Skeletal muscle cell (primary cell): ENCODE results near the gene NR1D1.

Experiments used
- DNase-seq: peaks from one replicate; pipeline ENCODE4 v3.0.0-alpha.2; 2010; ENCODE audit warnings: low read depth
- H3K4me3 ChIP-seq: 2 replicates; pipeline ENCODE4 v1.5.1; 2011; ENCODE audit warnings: low read depth, mild to moderate bottlenecking, control low read depth, low read length, moderate library complexity

NR1D1 gene

DNA sequence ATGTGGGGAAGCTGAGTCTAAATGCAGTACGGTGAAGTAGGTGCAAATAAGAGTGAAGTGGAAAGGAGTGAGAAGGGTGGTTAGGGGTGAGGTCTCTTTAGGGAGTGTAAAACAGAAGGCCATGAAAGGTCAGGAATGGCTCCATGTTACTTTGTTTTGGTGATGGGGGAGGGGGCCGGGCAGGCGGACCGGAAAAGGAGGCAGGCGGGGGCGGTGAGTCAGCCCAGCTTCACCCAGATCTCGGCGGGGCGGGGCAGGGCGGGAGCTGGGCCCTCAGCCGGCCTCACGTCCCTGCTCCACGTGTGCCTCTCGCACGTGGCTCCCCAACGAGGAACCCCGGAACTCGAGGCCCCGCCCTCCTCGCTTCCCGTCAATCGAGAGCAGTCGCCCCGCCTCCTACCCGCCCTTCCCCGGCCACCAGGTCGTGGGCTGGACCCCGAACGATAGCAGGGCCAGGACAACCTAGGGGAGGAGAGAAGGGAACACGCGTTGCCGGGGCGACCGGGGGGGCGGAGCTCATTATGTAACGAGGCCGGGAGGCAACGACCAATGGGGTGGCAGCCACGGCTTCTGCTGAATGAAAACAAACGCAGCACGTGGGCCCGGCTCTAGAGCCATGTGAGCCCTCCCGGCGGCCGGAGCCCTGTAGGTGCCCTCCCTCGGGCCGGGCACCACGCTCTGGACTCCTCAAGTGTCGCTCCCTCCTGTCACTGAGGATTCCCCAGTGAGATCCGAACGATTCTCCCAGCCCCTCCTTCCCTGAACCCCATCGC, 1.4 kb downstream of the NR1D1 start:
- DNase-seq, result peak; percentile 92
- peak overlapping the region; percentile 88 for H3K4me3 ChIP-seq

DNA sequence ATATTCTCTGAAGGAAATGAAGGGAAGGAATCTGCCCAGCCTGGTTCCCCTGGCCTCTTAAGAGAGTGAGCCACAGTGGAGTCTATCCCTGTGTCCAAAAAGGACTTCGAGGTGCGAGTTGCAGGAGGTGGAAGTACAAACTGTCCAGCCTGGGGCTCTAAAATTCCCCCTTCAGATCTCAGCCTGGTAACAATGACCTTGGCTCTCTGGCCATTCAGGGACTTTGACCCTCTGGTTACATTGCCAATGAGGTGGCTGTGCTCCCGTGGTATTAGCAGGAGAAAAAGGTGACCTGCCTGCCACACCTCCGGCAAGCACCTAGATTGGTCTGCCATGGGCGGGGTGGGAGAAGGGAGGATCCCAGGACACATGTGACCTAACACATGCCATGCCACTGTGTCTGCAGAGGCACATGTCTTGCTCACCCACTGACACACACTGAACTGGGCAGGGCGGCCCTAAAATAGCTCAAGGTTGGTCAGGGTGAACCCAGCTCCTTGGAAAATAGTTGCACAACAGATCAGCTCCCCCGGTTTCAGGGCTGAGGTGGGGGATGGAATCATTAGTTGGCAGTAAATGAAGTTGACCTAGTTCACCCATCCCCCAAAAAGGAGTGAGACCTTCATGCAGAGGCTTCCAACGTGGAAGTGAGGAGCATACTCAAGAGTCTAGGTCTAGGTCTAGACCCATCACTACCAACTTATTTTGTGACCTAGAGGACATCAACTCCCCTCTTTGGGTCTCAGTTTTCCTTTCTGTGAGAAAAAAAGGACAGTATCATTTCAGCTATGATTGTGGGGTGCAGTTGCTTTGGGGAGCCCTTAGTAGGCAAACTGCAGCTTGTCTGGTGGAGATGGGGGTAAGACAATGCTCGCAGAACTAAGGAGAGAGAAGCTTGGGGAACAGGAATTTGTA, 2.2 kb downstream of the NR1D1 start:
- H3K4me3 ChIP-seq, result peak overlapping the region; percentile 88
- no peak for DNase-seq

DNA sequence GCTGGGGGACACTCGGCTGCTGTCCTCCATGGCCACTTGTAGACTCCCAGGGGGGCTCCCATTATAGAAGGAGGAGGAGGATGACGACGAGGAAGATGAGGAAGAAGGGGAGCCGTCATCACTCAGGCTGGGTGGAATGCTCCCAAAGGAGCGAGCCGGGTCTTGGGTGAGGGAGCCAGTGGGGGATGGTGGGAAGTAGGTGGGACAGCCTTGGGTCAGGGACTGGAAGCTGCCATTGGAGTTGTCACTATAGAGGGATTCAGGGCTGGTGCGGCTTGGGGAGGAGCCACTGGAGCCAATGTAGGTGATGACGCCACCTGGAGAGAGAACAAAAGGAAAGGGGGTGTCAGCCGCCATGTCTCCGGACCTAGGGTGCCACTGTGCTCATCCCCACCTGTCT, 3.3 kb downstream of the NR1D1 start:
- DNase-seq, result no peak
- no peak overlapping the region for H3K4me3 ChIP-seq

DNA sequence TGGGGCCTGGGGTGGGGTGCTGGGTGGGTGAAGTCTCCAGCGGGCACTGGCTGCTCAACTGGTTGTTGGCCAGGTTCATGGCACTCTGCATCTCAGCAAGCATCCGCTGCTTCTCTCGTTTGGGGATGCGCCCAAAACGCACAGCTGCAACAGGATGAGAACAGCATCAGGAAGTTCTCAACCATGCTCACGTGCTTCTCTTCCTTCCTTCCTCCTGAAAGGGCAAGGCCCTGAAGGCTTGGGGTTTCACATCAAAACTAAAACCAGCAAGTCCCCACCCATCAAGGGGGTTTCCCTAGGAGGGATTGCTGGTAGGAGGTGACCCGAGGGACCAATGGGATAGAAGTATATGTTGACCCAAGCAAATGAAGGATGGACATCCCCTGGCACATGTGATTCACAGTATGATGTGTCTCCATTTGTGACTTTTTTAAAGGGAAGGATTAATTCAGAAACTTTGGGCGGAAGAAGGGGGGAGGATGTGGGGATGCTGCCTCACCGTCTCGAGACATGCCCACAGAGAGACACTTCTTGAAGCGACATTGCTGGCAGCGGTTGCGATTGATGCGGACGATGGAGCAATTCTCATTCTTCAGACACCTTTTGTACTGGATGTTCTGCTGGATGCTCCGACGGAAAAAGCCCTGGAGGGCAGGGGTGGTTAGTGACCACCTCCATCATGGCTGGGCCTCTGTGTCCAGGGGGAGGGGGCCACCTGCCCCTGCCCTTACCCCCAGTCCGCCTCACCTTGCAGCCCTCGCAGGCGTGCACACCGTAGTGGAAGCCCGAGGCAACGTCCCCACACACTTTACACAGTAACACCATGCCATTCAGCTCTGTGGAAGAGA, 4.2 kb downstream of the NR1D1 start:
- no peak overlapping the region for H3K4me3 ChIP-seq
- no peak for DNase-seq

DNA sequence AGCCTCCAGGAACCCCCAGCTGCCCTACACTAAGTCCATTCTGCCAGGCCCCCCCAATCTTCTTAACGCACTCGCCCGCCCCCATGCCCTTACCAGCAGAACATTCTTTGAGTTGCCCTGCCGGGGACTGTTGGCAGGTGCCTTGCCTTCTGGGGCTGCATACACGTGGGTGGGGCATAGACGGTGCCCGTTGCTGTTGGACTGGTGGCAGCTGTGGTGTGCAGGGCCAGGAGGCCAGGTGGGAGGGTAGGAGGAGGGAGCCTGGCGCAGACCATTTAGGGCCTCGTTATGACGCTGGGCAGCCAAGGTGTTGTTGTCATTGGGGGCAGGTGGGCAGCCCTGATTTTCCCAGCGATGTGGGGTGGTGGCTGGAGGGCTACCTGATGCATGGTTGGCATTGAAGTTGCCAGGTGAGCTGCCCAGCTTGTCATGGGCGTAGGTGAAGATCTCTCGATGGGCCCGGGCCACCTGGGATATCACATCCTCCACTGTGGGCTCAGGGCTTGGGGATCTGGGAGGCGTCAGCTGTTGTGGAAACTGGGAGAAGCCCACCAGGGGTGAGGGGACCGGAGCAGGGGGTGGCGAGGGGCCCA, 4.9 kb downstream of the NR1D1 start:
- no peak overlapping the region for H3K4me3 ChIP-seq
- DNase-seq, result no peak

DNA sequence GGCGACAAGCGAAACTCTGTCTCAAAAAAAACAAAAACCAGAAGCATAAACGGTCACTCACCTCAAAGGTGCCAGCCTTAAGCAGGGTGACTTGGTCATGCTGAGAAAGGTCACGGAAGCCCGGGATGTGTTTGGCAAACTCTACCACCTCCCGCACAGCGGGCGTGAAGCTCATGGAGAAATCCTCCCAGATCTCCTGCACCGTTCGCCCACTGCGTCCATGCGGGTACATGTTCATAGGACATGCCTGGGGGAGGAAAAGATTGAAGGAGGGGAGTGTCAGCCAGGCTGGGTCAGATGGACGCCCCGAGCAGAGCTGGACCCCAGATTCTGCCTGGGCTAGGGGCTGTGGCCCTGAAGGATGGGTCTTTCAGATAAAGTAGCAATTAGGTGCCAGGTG, 5.5 kb downstream of the NR1D1 start:
- DNase-seq, result no peak
- no peak overlapping the region for H3K4me3 ChIP-seq

DNA sequence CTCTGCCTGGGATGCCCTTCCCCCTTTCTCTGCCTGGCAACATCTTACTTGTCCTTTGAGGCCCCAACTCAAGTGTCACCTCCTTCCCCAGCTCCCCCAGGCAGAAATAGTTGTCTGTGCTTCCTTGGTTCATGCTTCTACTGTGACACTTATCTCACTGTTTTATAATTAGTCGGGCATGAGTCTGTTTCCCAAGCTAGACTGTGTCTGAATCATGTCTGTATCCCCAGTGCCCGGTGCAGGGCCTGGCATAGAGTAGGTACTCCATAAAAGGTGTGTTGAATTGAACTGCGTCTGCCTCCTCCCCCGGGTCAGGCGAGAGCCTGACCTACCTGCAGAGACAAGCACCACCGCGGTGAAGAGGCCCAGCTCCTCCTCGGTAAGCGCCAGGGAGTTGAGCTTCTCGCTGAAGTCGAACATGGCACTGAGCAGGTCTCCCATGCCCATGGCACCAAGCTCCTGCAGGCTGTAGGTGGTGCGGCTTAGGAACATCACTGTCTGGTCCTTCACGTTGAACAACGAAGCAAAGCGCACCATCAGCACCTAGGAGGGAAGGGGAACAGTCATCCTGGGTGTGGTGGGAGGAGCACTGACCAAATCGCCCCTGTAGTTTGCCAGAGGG, 6.7 kb downstream of the NR1D1 start:
- no peak overlapping the region for H3K4me3 ChIP-seq
- no peak for DNase-seq

DNA sequence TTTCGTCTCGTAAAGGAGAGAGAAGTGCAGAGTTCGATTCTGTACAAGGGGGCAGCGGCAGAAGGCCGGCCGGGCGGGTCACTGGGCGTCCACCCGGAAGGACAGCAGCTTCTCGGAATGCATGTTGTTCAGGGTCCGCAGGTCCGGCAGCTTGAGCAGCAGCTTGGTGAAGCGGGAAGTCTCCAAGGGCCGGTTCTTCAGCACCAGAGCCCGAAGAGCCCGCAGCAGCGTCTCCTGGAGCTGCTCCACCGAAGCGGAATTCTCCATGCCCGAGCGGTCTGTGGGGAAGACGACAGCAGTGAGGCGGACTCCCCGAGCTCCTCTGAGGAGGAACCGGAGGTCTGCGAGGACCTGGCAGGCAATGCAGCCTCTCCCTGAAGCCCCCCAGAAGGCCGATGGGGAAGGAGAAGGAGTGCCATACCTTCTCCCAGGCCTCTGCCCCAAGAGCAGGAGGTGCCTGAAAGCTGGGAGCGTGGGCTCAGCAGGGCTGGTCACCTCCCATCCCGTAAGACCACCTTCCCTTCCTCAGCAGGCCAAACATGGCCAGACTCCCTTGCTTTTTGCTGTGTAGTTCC, 7.3 kb downstream of the NR1D1 start:
- no peak overlapping the region for H3K4me3 ChIP-seq
- DNase-seq, result no peak

DNA sequence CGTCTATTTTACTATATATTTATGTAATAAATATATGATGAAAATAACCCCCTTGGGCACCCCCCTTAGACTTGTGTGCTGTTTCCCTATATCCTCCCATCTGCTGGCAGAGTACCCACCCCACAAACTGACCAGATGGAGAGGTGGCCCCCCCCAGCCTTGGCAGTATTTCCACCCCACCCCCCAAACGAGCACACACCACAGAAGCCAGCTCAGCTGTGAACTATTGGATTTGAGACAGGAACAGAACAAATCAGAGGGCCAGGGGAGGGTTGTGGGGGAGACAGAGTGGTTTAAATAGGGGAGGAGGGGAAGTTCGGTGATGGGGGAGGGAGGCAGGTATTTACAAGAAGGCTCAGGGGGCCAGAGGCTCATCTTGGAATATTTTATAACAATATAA, 7.8 kb downstream of the NR1D1 start:
- H3K4me3 ChIP-seq, result no peak overlapping the region
- DNase-seq, result no peak

DNA sequence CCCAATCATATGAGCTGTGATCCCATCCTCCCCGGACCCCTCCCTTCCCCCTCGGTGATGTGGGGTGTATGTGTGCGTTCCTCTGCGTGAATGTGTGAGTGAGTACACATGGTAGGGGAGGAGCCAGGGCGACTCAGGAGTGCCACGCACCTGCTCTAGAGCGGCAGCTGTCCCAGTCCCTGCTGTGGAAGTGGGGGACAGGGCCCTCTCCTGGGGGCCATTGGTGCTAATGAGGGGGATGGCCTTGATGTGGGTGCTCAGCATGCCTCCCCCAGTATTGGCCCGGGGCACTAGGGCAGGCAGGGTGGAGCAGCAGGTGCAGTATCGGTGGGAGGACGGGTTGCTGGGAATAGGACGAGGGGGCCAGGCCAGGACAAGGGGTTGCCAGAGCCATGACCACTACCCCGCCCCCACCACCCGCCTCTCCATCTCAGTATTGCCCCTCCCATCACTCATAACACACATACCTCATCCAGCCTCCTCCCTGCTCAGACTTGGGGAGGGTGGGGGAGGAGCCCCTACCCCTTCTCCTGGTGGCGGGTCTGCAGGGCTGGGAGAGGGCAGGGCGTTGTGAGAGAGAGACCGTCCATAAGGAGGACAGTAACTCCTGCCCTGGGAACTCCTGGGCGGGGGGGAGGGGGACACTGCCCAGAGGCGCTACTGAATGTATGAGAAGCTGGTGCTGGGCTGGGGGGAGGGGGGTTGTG, 8.5 kb downstream of the NR1D1 start:
- no peak overlapping the region for H3K4me3 ChIP-seq
- no peak for DNase-seq

DNA sequence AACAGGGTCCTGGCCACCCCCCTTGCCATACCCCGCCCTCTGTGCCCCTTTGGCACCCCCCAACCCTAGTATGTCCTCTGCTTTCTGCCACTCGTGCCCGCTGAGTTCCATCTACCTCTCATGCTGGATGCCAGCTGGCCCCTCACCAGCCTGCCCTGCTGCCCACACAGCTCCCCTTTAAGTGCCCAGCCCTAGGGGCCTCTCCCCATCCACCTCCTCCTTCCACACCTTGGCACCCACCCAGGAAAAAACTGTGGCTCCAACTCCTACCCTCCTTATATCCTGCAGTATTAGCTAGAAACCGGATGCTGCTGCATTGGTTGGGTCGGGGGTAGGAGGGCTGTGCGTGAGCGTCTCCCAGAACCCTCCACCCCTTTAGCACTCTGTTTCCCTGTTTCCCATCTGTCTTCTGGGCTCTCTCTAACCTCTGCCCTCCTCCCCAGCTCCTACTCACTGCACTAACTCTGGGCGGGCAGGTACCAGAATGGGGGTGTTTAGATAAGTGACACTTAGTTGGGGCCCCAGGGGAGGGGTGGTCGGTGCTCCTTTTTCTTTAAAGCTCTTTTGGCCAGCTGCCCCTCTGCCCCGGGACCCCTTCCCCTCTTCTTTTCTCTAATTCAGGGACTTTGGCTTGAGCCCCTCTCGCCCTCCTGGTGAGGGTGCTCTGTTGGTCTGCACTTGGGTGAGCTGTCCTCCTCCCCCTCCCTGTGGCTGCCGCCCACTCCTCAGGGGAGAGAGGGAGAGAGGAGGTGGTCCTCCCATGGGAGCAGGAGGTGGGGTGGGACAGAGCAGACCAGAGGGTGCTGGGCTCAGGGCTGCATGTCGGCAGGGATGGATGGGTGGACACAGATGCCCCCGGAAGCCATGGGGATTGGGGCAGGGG, 9.9 kb downstream of the NR1D1 start:
- H3K4me3 ChIP-seq, result no peak overlapping the region
- no peak for DNase-seq

DNA sequence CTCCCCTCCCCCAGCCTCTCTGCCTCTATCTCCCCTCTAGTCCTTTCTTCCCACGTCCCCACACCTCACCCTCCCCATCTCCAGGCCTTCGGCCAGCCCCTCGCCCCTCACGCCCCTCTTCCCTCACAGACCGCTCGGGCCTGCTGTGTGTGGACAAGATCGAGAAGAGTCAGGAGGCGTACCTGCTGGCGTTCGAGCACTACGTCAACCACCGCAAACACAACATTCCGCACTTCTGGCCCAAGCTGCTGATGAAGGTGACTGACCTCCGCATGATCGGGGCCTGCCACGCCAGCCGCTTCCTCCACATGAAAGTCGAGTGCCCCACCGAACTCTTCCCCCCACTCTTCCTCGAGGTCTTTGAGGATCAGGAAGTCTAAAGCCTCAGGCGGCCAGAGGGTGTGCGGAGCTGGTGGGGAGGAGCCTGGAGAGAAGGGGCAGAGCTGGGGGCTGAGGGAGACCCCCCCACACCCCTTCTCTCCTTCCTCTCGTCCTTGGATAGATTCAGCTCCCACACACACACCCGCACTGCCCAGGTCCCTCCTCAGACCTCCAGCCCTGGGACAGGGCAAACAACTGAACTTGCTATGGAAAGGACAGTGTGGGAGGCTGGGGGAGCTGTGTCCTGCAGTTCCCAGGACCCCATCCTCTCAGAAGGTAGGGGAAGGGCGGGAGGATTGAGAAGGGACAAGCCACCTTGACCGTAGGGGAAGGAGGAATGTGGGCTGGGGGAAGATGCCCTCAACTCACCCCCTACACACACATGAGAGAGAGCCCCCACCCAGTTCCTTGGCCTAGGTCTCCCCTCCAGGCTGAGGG, 11.1 kb downstream of the NR1D1 start:
- DNase-seq, result no peak
- no peak overlapping the region for H3K4me3 ChIP-seq

DNA sequence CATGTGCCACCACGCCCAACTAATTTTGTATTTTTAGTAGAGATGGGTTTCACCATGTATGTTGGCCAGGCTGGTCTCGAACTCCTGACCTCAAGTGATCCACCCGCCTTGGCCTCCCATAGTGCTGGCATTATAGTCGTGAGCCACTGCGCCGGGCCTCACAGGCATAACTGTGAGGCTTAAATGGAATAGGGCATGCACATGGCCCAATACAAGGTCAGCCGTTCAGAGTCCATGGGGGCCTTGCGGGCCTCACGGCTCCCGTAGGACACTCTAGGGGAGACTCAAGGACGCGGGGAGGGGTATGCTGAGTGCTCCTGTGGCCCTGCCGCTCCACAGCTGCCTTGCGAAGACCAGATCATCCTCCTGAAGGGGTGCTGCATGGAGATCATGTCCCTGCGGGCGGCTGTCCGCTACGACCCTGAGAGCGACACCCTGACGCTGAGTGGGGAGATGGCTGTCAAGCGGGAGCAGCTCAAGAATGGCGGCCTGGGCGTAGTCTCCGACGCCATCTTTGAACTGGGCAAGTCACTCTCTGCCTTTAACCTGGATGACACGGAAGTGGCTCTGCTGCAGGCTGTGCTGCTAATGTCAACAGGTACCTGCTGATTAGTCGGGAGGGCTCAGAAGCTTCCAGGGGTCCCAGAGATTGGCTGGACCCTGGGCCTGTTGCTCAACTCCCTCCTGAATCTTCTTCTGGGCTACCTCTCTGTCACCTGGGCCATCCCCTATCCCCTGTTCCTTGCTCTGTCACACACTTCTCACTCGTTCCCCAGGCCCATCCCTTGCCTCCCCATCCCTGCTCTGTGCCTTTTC, 12.3 kb downstream of the NR1D1 start:
- H3K4me3 ChIP-seq, result no peak overlapping the region
- no peak for DNase-seq

DNA sequence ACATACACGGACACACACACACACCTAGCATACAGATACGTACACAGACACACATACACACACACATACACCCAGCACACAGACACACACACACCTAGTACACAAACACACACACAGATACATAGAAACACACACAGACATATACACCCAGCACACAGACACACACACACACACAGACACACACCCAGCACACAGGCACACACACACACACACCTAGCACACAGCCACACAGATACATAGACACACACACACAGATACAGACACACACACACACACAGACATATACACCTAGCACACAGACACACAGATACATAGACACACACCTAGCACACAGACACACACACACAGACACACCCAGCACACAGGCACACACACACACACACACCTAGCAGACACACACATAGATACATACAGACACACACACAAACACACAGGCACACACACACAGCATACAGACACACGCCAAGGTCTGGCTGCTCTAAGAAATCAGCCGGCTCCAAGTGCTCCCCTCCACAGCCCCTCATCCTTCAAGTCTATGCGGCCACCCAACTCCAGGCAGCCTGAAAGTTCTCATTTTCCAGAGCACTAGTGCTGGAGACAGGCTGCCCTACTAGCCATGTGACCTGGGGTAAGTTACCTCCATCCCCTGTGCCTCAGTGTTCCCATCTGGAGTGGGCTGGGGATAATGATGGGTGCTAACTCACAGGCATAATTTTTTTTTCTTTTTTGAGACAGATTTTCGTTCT, 13.2 kb downstream of the NR1D1 start:
- no peak overlapping the region for H3K4me3 ChIP-seq
- no peak for DNase-seq
